ENCODE measurements around the gene ORM2.

GRCh38 chr9:114280636-114281472, 48.8 kb upstream of the ORM2 start:
- TF ChIP-seq CTCF (IDR thresholded peaks at IDR 0.05) (no peak), POLR2A (IDR thresholded peaks at IDR 0.05) (no peak)
